Choroid plexus epithelial cell (primary cell): ENCODE measurements around the gene KISS1R.

Source experiments
- DNase-seq: peaks from one replicate; pipeline ENCODE4 v3.0.0-alpha.2; 2010; ENCODE audit warnings: low read depth
- H3K4me3 ChIP-seq: 2 replicates; pipeline ENCODE4 v1.5.1; 2011; ENCODE audit warnings: low read depth, mild to moderate bottlenecking, control low read depth, low read length, moderate library complexity
- TF ChIP-seq, protein P1 (sequence below): conservative IDR thresholded peaks from 2 replicates; pipeline ENCODE4 v1.5.1; 2011; ENCODE audit warnings: low read depth, mild to moderate bottlenecking, control low read depth, inconsistent platforms, low read length, moderate library complexity

KISS1R gene

DNA sequence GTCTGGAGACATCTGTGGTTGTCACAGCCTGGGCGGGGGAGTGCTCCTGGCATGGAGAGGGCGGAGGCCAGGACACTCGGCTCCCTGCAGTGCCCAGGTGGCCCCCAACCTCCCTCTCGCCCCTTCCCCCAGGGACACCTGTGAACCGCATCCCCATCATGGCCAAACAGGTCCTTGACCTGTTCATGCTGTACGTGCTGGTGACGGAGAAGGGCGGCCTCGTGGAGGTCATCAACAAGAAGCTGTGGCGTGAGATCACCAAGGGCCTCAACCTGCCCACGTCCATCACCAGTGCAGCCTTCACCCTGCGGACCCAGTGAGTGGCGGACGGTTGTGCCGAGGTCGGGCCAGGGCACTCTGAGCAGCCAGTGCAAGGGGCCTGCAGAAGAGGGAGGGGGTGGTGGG lies 47.0 kb downstream of the KISS1R start:
- no peak overlapping the region for H3K4me3 ChIP-seq
- TF ChIP-seq, protein P1, sequence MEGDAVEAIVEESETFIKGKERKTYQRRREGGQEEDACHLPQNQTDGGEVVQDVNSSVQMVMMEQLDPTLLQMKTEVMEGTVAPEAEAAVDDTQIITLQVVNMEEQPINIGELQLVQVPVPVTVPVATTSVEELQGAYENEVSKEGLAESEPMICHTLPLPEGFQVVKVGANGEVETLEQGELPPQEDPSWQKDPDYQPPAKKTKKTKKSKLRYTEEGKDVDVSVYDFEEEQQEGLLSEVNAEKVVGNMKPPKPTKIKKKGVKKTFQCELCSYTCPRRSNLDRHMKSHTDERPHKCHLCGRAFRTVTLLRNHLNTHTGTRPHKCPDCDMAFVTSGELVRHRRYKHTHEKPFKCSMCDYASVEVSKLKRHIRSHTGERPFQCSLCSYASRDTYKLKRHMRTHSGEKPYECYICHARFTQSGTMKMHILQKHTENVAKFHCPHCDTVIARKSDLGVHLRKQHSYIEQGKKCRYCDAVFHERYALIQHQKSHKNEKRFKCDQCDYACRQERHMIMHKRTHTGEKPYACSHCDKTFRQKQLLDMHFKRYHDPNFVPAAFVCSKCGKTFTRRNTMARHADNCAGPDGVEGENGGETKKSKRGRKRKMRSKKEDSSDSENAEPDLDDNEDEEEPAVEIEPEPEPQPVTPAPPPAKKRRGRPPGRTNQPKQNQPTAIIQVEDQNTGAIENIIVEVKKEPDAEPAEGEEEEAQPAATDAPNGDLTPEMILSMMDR = no peak
- no peak for DNase-seq

DNA sequence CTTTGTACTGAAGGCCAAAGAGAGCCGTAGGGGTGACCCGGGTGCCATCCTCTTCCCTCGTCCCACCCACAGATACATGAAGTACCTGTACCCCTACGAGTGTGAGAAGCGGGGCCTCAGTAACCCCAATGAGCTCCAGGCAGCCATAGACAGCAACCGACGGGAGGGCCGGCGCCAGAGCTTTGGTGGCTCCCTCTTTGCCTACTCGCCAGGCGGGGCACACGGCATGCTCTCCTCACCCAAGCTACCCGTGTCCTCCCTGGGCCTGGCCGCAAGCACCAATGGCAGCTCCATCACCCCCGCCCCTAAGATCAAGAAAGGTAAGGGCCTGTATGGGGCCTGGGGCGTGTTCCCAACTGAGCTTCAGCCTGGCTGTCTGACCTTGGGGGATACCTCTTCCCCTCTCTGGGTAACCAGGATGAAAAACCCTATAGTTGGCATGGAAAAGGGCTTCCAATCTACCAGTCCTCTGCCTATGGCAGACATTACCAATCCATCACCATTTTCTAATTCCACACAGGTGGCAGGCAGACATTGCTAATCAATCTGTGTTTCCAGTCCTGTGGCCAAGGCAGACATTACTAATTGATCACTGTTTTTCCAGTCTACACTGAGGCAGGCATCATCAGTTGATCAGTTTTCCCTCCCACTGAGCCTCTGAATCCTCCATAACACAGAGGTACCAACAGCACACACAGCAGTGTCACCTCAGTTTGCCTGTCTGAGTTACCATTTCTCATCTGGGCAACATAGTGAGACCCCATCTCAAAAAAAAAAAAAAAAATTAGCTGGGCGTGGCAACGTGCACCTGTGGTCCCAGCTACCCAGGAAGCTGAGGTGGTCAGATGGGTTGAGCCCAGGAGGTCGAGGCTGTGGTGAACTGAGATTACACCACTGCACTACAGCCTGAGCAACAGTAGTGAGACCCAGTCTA lies 47.9 kb downstream of the KISS1R start:
- TF ChIP-seq, protein P1 = no peak
- DNase-seq = peak; percentile 45
- no peak overlapping the region for H3K4me3 ChIP-seq

DNA sequence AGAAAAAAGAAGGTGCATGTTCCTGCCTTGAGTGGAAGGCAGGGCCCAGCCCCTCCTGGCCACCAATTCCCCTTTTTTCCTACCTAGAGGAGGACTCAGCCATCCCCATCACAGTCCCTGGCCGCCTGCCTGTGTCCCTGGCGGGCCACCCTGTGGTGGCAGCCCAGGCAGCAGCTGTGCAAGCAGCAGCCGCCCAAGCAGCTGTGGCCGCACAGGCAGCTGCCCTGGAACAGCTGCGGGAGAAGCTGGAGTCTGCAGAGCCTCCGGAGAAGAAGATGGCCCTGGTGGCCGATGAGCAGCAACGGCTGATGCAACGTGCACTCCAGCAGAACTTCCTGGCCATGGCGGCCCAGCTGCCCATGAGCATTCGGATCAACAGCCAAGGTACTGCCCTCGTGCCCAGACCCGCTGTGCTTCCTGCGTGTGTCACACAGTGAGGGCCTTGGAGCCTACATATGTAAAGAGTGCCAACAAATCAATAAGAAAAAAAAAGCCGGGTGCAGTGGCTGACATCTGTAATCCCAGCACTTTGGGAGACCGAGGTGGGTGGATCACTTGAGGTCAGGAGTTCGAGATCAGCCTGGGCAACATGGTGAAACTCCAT lies 49.5 kb downstream of the KISS1R start:
- TF ChIP-seq, protein P1 = no peak
- H3K4me3 ChIP-seq = no peak overlapping the region
- no peak for DNase-seq
